GM23248 (cell line): ENCODE results near the gene KIF26A. TPM values are rescaled to one million over a fixed set of nuclear protein-coding genes. Genes with fewer than 3 reads are reported as not detected.

ENCODE experiments used
- DNase-seq: peaks from one replicate; pipeline ENCODE4 v3.0.0-alpha.2; 2015
- H2AFZ ChIP-seq: fragments of 200-600 bp; sonication (generic); 2 replicates; pipeline ENCODE4 v1.6.1; 2016; ENCODE audit warnings: antibody characterized with exemption
- H3F3A ChIP-seq: fragments of 200-600 bp; sonication (generic); 2 replicates; pipeline ENCODE4 v1.6.1; 2016; ENCODE audit warnings: mild to moderate bottlenecking, antibody characterized with exemption, mixed run types; ENCODE audit not compliant: insufficient read depth
- H3K27ac ChIP-seq: fragments of 200-600 bp; sonication (generic); 2 replicates; pipeline ENCODE4 v1.5.1; 2016; ENCODE audit warnings: mild to moderate bottlenecking
- H3K27me3 ChIP-seq: fragments of 200-600 bp; sonication (generic); replicated peaks from 2 replicates; pipeline ENCODE4 v1.6.1; 2016; ENCODE audit warnings: mild to moderate bottlenecking; ENCODE audit not compliant: insufficient read depth
- H3K36me3 ChIP-seq: fragments of 200-600 bp; sonication (generic); 2 replicates; pipeline ENCODE4 v1.6.1; 2016; ENCODE audit warnings: low read depth, mild to moderate bottlenecking
- H3K4me1 ChIP-seq: fragments of 200-600 bp; sonication (generic); 2 replicates; pipeline ENCODE4 v1.6.1; 2016; ENCODE audit warnings: mild to moderate bottlenecking; ENCODE audit not compliant: insufficient read depth
- H3K4me2 ChIP-seq: fragments of 200-600 bp; sonication (generic); one replicate; pipeline ENCODE4 v1.6.1; 2016; ENCODE audit warnings: mild to moderate bottlenecking; ENCODE audit not compliant: unreplicated experiment
- H3K4me3 ChIP-seq: fragments of 200-600 bp; sonication (generic); 2 replicates; pipeline ENCODE4 v1.5.1; 2016; ENCODE audit warnings: mild to moderate bottlenecking
- H3K79me2 ChIP-seq: fragments of 200-600 bp; sonication (generic); 2 replicates; pipeline ENCODE4 v1.6.1; 2016; ENCODE audit warnings: mild to moderate bottlenecking; ENCODE audit not compliant: insufficient read depth
- H3K9ac ChIP-seq: fragments of 200-600 bp; sonication (generic); 2 replicates; pipeline ENCODE4 v1.6.1; 2016; ENCODE audit warnings: mild to moderate bottlenecking
- H3K9me2 ChIP-seq: fragments of 200-600 bp; sonication (generic); 2 replicates; pipeline ENCODE4 v1.6.1; 2016; ENCODE audit warnings: mixed run types, mild to moderate bottlenecking, moderate library complexity; ENCODE audit not compliant: insufficient read depth
- H3K9me3 ChIP-seq: fragments of 200-600 bp; sonication (generic); one replicate; pipeline ENCODE4 v1.6.1; 2017; ENCODE audit warnings: low read depth
- H4K20me1 ChIP-seq: fragments of 200-600 bp; sonication (generic); 2 replicates; pipeline ENCODE4 v1.6.0; 2016; ENCODE audit not compliant: insufficient read depth
- EZH2 ChIP-seq: fragments of 200-600 bp; sonication (generic); IDR thresholded peaks from 2 replicates; pipeline ENCODE4 v1.6.1; 2018; ENCODE audit warnings: antibody characterized with exemption, mild to moderate bottlenecking; ENCODE audit not compliant: insufficient read depth, poor library complexity, severe bottlenecking
- EZH2phosphoT487 ChIP-seq: fragments of 200-600 bp; sonication (generic); IDR thresholded peaks from 2 replicates; pipeline ENCODE4 v1.6.1; 2018; ENCODE audit warnings: antibody characterized with exemption, moderate library complexity, mild to moderate bottlenecking, low read depth; ENCODE audit not compliant: insufficient read depth
- WGBS, 2 experiments: methylation state at CpG; one replicate each; pipeline ENCODE4 v1.1.6; 2015 to 2017; ENCODE audit warnings: low lambda C conversion rate in 2 of 2, low coverage in 1 of 2; ENCODE audit errors: missing lambda C conversion rate in 2 of 2; 5-methylcytosine and 5-hydroxymethylcytosine counted together
- in situ Hi-C: fragments of 300-500 bp; cut with MboI; formaldehyde crosslinking; loops from 2 replicates; pipeline ENCODE4 v1.15.0; 2020
- polyA plus RNA-seq: library from polyadenylated mRNA; unstranded; fragments of >200 nt; fragmentation: Nextera tagmentation; extraction: Ambion mirVana; gene quantifications from 2 replicates; pipeline ENCODE4 v1.2.1, GENCODE V29; 2016
- total RNA-seq: library from RNA; depleted of rRNA; stranded (reverse); fragments of >200 nt; shearing (Covaris generic); gene quantifications from 2 replicates; pipeline ENCODE4 v1.2.3, GENCODE V29; 2014

Gene KIF26A
- total and polyA plus RNA-seq, 2 experiments from 2014 or later = not detected

DNA sequence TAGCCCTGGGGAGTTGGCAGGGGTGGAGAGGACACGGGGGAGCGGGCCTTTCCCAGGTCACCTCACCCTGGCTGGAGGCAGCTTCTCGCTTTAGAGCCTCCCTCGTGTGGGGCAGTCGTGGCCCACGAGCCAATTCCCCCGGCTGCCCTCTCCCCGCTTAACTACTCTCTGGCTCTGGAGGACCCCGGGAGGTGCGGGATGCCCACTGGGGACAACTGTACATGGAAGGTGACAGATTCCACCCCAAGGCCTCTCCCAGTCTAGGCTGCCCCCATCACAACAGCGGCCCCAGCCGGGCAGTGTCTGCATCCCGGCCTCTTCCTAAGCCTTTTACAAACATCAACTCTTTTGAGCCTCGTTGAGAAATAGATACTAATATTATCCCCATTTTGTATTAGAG, 78.1 kb downstream of the KIF26A start:
- H3K4me3 ChIP-seq = no peak overlapping the region
- no peaks in the 10 kb centered on the region for H3F3A ChIP-seq
- TF ChIP-seq EZH2phosphoT487 (no peak), EZH2 (no peak)
- no peaks in the 10 kb centered on the region for H3K79me2 ChIP-seq
- H3K36me3 ChIP-seq = no peaks in the 10 kb centered on the region
- H3K27ac ChIP-seq = no peak overlapping the region
- H3K9ac ChIP-seq = no peak overlapping the region
- H3K4me1 ChIP-seq = no peaks in the 10 kb centered on the region
- no peaks in the 10 kb centered on the region for H3K9me2 ChIP-seq
- no peak overlapping the region for H2AFZ ChIP-seq
- 43 to 53% methylated on average over 14 of the region's 14 CpGs for WGBS, 2 experiments
- no peaks in the 10 kb centered on the region for H3K27me3 ChIP-seq
- no peaks in the 10 kb centered on the region for H4K20me1 ChIP-seq
- in situ Hi-C loops = no loop called here
- H3K4me2 ChIP-seq = no peak overlapping the region
- no peak for DNase-seq
- no peaks in the 10 kb centered on the region for H3K9me3 ChIP-seq

DNA sequence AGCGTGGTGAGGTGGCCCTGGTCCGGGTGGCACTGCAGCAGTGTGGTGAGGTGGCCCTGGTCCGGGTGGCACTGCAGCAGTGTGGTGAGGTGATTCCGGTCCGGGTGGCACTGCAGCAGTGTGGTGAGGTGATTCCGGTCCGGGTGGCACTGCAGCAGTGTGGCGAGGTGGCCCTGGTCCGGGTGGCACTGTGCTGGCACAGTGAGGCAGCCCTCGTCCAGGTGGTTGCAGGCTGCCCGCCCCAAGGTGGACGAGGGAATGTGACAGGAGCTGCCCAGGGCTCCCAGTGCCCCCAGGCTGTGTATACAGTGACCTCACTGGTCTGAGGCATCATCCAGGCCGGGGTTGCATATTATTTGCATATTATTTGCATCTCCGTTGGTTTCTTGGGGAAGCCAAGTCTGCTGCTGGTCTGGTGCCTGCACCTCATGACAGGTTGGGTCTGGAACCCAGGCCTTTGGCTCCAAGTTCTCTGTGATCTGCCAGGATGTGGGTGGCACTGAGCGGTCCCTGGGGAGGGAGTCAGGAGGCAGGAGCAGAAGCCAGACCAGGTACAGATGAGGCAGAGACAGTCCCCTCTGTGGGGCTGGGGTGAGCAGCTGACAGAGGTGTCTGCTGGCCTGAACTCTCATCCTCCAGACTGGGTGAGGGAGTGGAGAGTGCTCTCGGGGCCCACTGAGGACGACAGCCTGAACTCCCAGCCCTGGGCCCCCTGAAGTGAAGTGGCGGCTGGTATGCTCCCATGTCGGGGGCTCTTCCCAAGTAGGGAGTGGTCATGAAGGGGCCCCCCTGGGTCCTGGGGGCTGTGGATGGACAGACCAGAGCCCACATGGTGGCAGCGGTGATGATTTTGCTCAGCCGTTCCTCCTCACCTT, 79.3 kb downstream of the KIF26A start:
- no peak for DNase-seq
- Histone ChIP-seq H3K27me3 (no peaks in the 10 kb centered on the region), H3K4me3 (no peak overlapping the region), H3K36me3 (no peaks in the 10 kb centered on the region), H3K4me2 (no peak overlapping the region), H4K20me1 (no peaks in the 10 kb centered on the region), H3K27ac (no peak overlapping the region), H3F3A (no peaks in the 10 kb centered on the region), H3K9me2 (no peaks in the 10 kb centered on the region), H3K9ac (no peak overlapping the region), H3K79me2 (no peaks in the 10 kb centered on the region), H3K4me1 (no peaks in the 10 kb centered on the region), H2AFZ (no peak overlapping the region), H3K9me3 (no peaks in the 10 kb centered on the region)
- in situ Hi-C loops = no loop called here
- WGBS, 2 experiments = 40 to 51% methylated on average over 15 to 19 of the region's 21 CpGs
- no peak for TF ChIP-seq EZH2phosphoT487
- no peak for TF ChIP-seq EZH2

DNA sequence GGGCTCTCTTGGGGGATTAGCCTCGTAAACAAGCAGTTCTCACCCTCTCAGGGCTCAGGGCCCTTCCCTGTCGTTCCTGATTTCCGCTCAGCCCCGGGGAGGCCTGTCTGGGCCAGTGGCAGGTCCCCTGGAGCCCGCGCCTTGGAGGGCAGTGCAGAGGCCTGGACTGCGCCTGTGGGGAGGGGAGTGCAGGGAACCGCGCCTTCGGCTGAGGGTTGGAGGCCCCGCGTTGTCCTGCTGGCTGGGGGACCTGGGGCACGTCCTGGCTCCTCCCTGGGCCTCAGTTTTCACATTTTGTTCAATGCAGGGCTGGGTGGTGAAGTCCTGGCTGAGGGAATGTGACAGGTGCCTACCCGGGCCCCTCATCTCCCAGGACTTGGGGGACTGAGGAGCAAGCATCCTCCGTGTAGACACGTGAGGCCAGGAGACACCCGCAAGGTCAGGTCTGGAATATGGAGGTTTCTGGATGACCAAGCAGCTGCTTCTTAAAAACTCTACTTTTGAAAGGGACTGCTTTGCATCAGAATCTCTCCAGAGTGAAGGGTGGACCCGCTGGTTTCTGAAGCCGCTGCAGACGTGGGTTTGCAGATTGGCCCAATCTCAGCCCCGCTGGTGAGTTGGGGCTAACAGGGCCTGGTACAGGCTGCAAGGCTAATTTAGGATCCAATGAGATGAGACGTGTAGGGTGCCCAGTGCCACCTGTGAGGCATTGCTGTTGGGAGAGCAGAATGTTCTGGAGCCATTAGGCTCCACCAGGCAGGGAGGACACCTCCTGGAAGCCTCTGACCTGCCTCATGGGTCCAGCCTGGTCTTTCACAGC, 80.2 kb downstream of the KIF26A start:
- H3K79me2 ChIP-seq = no peaks in the 10 kb centered on the region
- H3K9me2 ChIP-seq = no peaks in the 10 kb centered on the region
- DNase-seq = no peak
- H3K27ac ChIP-seq = no peak overlapping the region
- WGBS, 2 experiments = 45 to 49% methylated on average over 22 of the region's 22 CpGs
- TF ChIP-seq EZH2phosphoT487 (no peak), EZH2 (no peak)
- H4K20me1 ChIP-seq = no peaks in the 10 kb centered on the region
- no peak overlapping the region for H3K4me2 ChIP-seq
- no peaks in the 10 kb centered on the region for H3K4me1 ChIP-seq
- in situ Hi-C loops = no loop called here
- no peaks in the 10 kb centered on the region for H3K9me3 ChIP-seq
- no peak overlapping the region for H3K4me3 ChIP-seq
- H3F3A ChIP-seq = no peaks in the 10 kb centered on the region
- no peak overlapping the region for H2AFZ ChIP-seq
- H3K36me3 ChIP-seq = no peaks in the 10 kb centered on the region
- no peaks in the 10 kb centered on the region for H3K27me3 ChIP-seq
- H3K9ac ChIP-seq = no peak overlapping the region

- TF ChIP-seq EZH2phosphoT487 (no peak), EZH2 (no peak)
- Histone ChIP-seq H3K27me3 (no peaks in the 10 kb centered on the region), H3K9me3 (no peaks in the 10 kb centered on the region), H3K4me1 (no peaks in the 10 kb centered on the region), H2AFZ (no peak overlapping the region), H3K4me2 (no peak overlapping the region), H3K4me3 (no peak overlapping the region), H3K9me2 (no peaks in the 10 kb centered on the region), H3K9ac (no peak overlapping the region), H3K27ac (no peak overlapping the region), H4K20me1 (no peaks in the 10 kb centered on the region), H3K79me2 (no peaks in the 10 kb centered on the region), H3F3A (no peaks in the 10 kb centered on the region), H3K36me3 (no peaks in the 10 kb centered on the region)
- 32 to 37% methylated on average over 21 to 22 of the region's 22 CpGs for WGBS, 2 experiments
- DNase-seq = no peak
- in situ Hi-C loops = no loop called here
Observed at GRCh38 chr14:104219731-104220214, 81.4 kb downstream of the KIF26A start.
